HepG2 (cell line): Measurements from ENCODE around the gene CPB2. TPM values are rescaled to one million over a fixed set of nuclear protein-coding genes. Genes with fewer than 3 reads are reported as not detected.

Source experiments
- ATAC-seq: fragments of 200-7000 bp; cut with Tn5 transposase; 3 replicates; pipeline ENCODE4 v1.9.1; 2020; ENCODE audit warnings: mild to moderate bottlenecking, moderate library complexity
- BruUV-seq: library from RNA; stranded (reverse); fragments of 400-500 nt; replicated peaks from 2 replicates; lab custom pipeline; 2021; lab: Mats Ljungman, UMichigan
- CTCF ChIA-PET: fragments of 300-600 bp; formaldehyde crosslinking; extraction: SDS; loops from one replicate; lab custom pipeline; 2021; ENCODE audit warnings: low total read pairs, inconsistent platforms, low intra/inter-chr PET ratio; lab: Yijun Ruan, JAX
- POLR2A ChIA-PET: fragments of 350-600 bp; sonication (Branson Sonifier 250); formaldehyde crosslinking; loops from one replicate; lab custom pipeline; 2020; ENCODE audit warnings: antibody characterized with exemption, inconsistent platforms; lab: Yijun Ruan, JAX
- DNase-seq: peaks from one replicate; pipeline ENCODE4 v3.0.0-alpha.2; 2015; ENCODE audit warnings: low spot score
- FAIRE-seq: peaks from 3 replicates; lab custom pipeline; 2011; peaks lifted over from hg19 to GRCh38; lab: Jason Lieb, UNC
- H2AFZ ChIP-seq: one replicate; pipeline ENCODE4 v1.6.1; 2011; ENCODE audit warnings: low read length, inconsistent platforms
- H3K27ac ChIP-seq: fragments of 300-600 bp; 3 replicates; pipeline ENCODE4 v1.8.0; 2011; ENCODE audit warnings: mixed run types, mild to moderate bottlenecking, mixed read lengths, low read length, inconsistent platforms; ENCODE audit not compliant: insufficient read depth; ENCODE audit errors: extremely low read length
- H3K27me3 ChIP-seq, 2 experiments: fragments of 200-600 bp in 1 of 2; 2 replicates in 1 of 2; 3 replicates in 1 of 2; pipeline versions ENCODE4 v1.6.0 to v1.8.0; 2011; ENCODE audit warnings: low read length in 2 of 2, mild to moderate bottlenecking in 2 of 2, moderate library complexity in 2 of 2, inconsistent platforms in 1 of 2; ENCODE audit not compliant: insufficient read depth in 2 of 2, control insufficient read depth in 1 of 2
- H3K36me3 ChIP-seq, 2 experiments: fragments of 200-600 bp in 1 of 2; replicated peaks in 1 of 2; 2 replicates in 1 of 2; 3 replicates in 1 of 2; pipeline versions ENCODE4 v1.5.1 to v1.8.0; 2011; ENCODE audit warnings: low read length in 2 of 2, inconsistent platforms in 1 of 2; ENCODE audit not compliant: insufficient read depth in 2 of 2, control insufficient read depth in 1 of 2
- H3K4me1 ChIP-seq: 2 replicates; pipeline ENCODE4 v1.5.1; 2012; ENCODE audit warnings: low read length, inconsistent platforms; ENCODE audit not compliant: insufficient read depth
- H3K4me2 ChIP-seq: 2 replicates; pipeline ENCODE4 v1.6.0; 2011; ENCODE audit warnings: low read depth, low read length, inconsistent platforms
- H3K4me3 ChIP-seq, 3 experiments: fragments of 200-600 bp in 1 of 3; sonication (generic), shearing (Covaris generic) in 1 of 3; replicated peaks in 1 of 3; 2 replicates each; pipeline ENCODE4 v1.5.1; 2011 to 2016; ENCODE audit warnings: low read length in 3 of 3, inconsistent platforms in 2 of 3, low read depth in 2 of 3, mild to moderate bottlenecking in 2 of 3, control low read depth in 1 of 3, mixed read lengths in 1 of 3; ENCODE audit not compliant: insufficient read depth in 1 of 3
- H3K79me2 ChIP-seq: one replicate; pipeline ENCODE4 v1.6.1; 2011; ENCODE audit warnings: low read length, inconsistent platforms; ENCODE audit not compliant: insufficient read depth
- H3K9ac ChIP-seq: 2 replicates; pipeline ENCODE4 v1.6.0; 2011; ENCODE audit warnings: mild to moderate bottlenecking, low read depth, low read length, inconsistent platforms; ENCODE audit not compliant: insufficient read depth
- H3K9me3 ChIP-seq: 2 replicates; pipeline ENCODE4 v1.5.1; 2012; ENCODE audit warnings: mild to moderate bottlenecking, low read length
- H4K20me1 ChIP-seq: 2 replicates; pipeline ENCODE4 v1.6.0; 2011; ENCODE audit warnings: inconsistent platforms, mild to moderate bottlenecking, low read length, moderate library complexity; ENCODE audit not compliant: insufficient read depth
- EEA1 ChIP-seq: sonication (generic); formaldehyde crosslinking; IDR thresholded peaks from 2 replicates; pipeline ENCODE4 v1.5.1; 2020; ENCODE audit warnings: mild to moderate bottlenecking, missing genetic modification reagents, borderline replicate concordance
- SRF ChIP-seq: IDR thresholded peaks from 2 replicates; pipeline ENCODE4 v1.6.1; 2011; ENCODE audit warnings: mild to moderate bottlenecking, low read depth, low read length, moderate library complexity
- ZNF333 ChIP-seq: sonication (generic); formaldehyde crosslinking; IDR thresholded peaks from 2 replicates; pipeline ENCODE4 v1.4.0; 2020; ENCODE audit warnings: mild to moderate bottlenecking, missing genetic modification reagents, borderline replicate concordance
- ZNF619 ChIP-seq: sonication (generic); formaldehyde crosslinking; IDR thresholded peaks from 2 replicates; pipeline ENCODE4 v1.4.0; 2020; ENCODE audit warnings: mild to moderate bottlenecking, missing genetic modification reagents
- ZNF749 ChIP-seq: sonication (generic); formaldehyde crosslinking; IDR thresholded peaks from 2 replicates; pipeline ENCODE4 v1.8.0; 2022; ENCODE audit warnings: mild to moderate bottlenecking, missing genetic modification reagents, moderate library complexity, borderline replicate concordance
- WGBS: methylation state at CpG from one replicate; pipeline ENCODE4 v1.1.6; 2017; ENCODE audit warnings: low lambda C conversion rate; 5-methylcytosine and 5-hydroxymethylcytosine counted together
- in situ Hi-C: cut with HindIII; loops from 2 replicates; pipeline ENCODE4 v1.10.0; 2017; ENCODE audit warnings: low pct_unique_long_range_greater_than_20kb; ENCODE audit not compliant: extremely low pct_ligation_motif_present
- intact Hi-C: fragments of 100-400 bp; cut with micrococcal nuclease; formaldehyde crosslinking; loops from one replicate; pipeline ENCODE4 v1.10.0; 2022; ENCODE audit not compliant: unreplicated experiment
- polyA plus RNA-seq, 8 experiments: library from polyadenylated mRNA; depleted of rRNA in 3 of 8; stranded (reverse) in 7 of 8; unstranded in 1 of 8; fragments of >200 nt; fragmentation: Illumina TruSeq in 4 of 8; extraction: Trizol in 4 of 8; gene quantifications; 2 replicates each; pipeline versions ENCODE4 v1.2.1 to v1.2.3, GENCODE V29; 2011 to 2016; ENCODE audit warnings: low read depth in 4 of 8, missing spikeins in 1 of 8, mixed read lengths in 1 of 8; ENCODE audit not compliant: insufficient read depth in 1 of 8
- total RNA-seq, 5 experiments: library from RNA; depleted of rRNA; stranded (reverse); fragments of >200 nt; fragmentation: Illumina TruSeq; extraction: Trizol; gene quantifications; 2 replicates each; pipeline ENCODE4 v1.2.3, GENCODE V29; 2016; ENCODE audit warnings: low read depth in 1 of 5
- TF ChIP-seq, protein P1 (sequence below): sonication (generic); formaldehyde crosslinking; conservative IDR thresholded peaks from 2 replicates; pipeline ENCODE4 v1.8.0; 2022; ENCODE audit warnings: mild to moderate bottlenecking, moderate library complexity, missing genetic modification reagents
- TF ChIP-seq, protein P2 (sequence below): sonication (generic); formaldehyde crosslinking; IDR thresholded peaks from 2 replicates; pipeline ENCODE4 v1.4.0; 2020; ENCODE audit warnings: missing genetic modification reagents, low read depth, mild to moderate bottlenecking, borderline replicate concordance
- TF ChIP-seq, protein P3 (sequence below): sonication (generic); formaldehyde crosslinking; IDR thresholded peaks from 2 replicates; pipeline ENCODE4 v1.4.0; 2020; ENCODE audit warnings: missing genetic modification reagents, borderline replicate concordance

Gene CPB2
- total and polyA plus RNA-seq, 2 of the 13 experiments (the other 11 are each of a cell fraction or from before 2014, with no cell fraction given): 125 to 140 TPM

DNA sequence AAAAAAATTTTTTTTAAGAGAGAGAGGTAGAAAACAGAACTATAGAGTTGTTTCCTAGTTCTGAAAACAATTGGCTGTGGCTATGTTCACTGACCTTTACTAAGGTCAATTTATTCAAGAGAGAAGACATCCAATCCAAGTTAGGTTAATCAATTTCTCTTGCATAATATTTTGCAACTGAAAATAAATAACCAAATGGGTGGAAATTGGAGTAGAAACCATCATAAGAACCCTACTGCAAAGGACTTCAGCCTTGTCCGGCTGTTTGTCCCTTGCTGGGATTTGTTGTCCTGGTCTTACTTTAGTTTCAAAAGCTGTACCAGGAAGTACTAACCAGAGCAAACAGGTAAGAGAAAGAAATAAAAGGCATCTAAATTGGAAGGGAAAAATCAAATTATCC lies 29.0 kb downstream of the CPB2 start:
- DNase-seq (no peak), FAIRE-seq (no peak), ATAC-seq (no peak)
- ChIA-PET CTCF (no interaction called here), POLR2A (no interaction called here)
- no peak overlapping the region for H3K27ac ChIP-seq
- no peaks in the 10 kb centered on the region for H3K9me3 ChIP-seq
- H3K36me3 ChIP-seq: peaks cover 6 to 72% of the 10 kb centered on the region in 2 experiments
- no peak overlapping the region for H3K4me3 ChIP-seq
- no peak overlapping the region for H2AFZ ChIP-seq
- no TSS peak for BruUV-seq
- TF ChIP-seq, protein P1, sequence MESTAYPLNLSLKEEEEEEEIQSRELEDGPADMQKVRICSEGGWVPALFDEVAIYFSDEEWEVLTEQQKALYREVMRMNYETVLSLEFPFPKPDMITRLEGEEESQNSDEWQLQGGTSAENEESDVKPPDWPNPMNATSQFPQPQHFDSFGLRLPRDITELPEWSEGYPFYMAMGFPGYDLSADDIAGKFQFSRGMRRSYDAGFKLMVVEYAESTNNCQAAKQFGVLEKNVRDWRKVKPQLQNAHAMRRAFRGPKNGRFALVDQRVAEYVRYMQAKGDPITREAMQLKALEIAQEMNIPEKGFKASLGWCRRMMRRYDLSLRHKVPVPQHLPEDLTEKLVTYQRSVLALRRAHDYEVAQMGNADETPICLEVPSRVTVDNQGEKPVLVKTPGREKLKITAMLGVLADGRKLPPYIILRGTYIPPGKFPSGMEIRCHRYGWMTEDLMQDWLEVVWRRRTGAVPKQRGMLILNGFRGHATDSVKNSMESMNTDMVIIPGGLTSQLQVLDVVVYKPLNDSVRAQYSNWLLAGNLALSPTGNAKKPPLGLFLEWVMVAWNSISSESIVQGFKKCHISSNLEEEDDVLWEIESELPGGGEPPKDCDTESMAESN: no peak
- TF ChIP-seq ZNF619 (CRISPR knock-in tag): no peak
- TF ChIP-seq ZNF749 (CRISPR knock-in tag): no peak
- no peak for TF ChIP-seq ZNF333
- TF ChIP-seq EEA1 (CRISPR knock-in tag): no peak
- TF ChIP-seq, protein P2, sequence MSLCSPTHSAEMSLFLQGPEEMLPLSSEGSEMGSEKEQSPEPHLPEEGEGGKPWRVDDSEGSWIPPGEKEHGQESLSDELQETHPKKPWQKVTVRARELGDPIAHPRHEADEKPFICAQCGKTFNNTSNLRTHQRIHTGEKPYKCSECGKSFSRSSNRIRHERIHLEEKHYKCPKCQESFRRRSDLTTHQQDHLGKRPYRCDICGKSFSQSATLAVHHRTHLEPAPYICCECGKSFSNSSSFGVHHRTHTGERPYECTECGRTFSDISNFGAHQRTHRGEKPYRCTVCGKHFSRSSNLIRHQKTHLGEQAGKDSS (CRISPR knock-in tag): no peak
- no peak for TF ChIP-seq SRF
- TF ChIP-seq, protein P3, sequence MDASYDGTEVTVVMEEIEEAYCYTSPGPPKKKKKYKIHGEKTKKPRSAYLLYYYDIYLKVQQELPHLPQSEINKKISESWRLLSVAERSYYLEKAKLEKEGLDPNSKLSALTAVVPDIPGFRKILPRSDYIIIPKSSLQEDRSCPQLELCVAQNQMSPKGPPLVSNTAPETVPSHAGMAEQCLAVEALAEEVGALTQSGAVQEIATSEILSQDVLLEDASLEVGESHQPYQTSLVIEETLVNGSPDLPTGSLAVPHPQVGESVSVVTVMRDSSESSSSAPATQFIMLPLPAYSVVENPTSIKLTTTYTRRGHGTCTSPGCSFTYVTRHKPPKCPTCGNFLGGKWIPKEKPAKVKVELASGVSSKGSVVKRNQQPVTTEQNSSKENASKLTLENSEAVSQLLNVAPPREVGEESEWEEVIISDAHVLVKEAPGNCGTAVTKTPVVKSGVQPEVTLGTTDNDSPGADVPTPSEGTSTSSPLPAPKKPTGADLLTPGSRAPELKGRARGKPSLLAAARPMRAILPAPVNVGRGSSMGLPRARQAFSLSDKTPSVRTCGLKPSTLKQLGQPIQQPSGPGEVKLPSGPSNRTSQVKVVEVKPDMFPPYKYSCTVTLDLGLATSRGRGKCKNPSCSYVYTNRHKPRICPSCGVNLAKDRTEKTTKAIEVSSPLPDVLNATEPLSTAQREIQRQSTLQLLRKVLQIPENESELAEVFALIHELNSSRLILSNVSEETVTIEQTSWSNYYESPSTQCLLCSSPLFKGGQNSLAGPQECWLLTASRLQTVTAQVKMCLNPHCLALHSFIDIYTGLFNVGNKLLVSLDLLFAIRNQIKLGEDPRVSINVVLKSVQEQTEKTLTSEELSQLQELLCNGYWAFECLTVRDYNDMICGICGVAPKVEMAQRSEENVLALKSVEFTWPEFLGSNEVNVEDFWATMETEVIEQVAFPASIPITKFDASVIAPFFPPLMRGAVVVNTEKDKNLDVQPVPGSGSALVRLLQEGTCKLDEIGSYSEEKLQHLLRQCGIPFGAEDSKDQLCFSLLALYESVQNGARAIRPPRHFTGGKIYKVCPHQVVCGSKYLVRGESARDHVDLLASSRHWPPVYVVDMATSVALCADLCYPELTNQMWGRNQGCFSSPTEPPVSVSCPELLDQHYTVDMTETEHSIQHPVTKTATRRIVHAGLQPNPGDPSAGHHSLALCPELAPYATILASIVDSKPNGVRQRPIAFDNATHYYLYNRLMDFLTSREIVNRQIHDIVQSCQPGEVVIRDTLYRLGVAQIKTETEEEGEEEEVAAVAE (CRISPR knock-in tag): no peak
- in situ Hi-C loops (no loop called here), intact Hi-C loops (no loop called here)
- H3K27me3 ChIP-seq: no peaks in the 10 kb centered on the region
- no peaks in the 10 kb centered on the region for H3K79me2 ChIP-seq
- no peak overlapping the region for H3K4me2 ChIP-seq
- 96% methylated on average over 1 of the region's 1 CpG for WGBS
- H3K4me1 ChIP-seq: no peaks in the 10 kb centered on the region
- no peaks in the 10 kb centered on the region for H4K20me1 ChIP-seq
- no peak overlapping the region for H3K9ac ChIP-seq
